SU-DHL-6 (cell line): ENCODE results near the gene GMDS.

Experiments used
- H2AFZ ChIP-seq: fragments of 200-600 bp; sonication (generic); 2 replicates; pipeline ENCODE4 v1.6.1; 2014; ENCODE audit warnings: low read depth, mild to moderate bottlenecking, moderate library complexity, mixed read lengths, antibody characterized with exemption, low read length; ENCODE audit not compliant: severe bottlenecking
- H3F3A ChIP-seq: fragments of 200-600 bp; shearing (Covaris generic); 2 replicates; pipeline ENCODE4 v1.6.0; 2016; ENCODE audit warnings: antibody characterized with exemption, mild to moderate bottlenecking; ENCODE audit not compliant: insufficient read depth
- H3K27ac ChIP-seq: fragments of 200-600 bp; sonication (generic); 2 replicates; pipeline ENCODE4 v1.5.1; 2016; ENCODE audit warnings: low read depth, mild to moderate bottlenecking, low read length, moderate library complexity, mixed read lengths
- H3K27me3 ChIP-seq: fragments of 200-600 bp; sonication (generic), shearing (Covaris generic); 2 replicates; pipeline ENCODE4 v1.6.0; 2014; ENCODE audit warnings: mild to moderate bottlenecking, low read length
- H3K36me3 ChIP-seq: fragments of 200-600 bp; sonication (generic); 2 replicates; pipeline ENCODE4 v1.6.1; 2014; ENCODE audit warnings: mild to moderate bottlenecking, low read length, mixed read lengths
- H3K4me2 ChIP-seq: fragments of 300-600, 200-600 bp; shearing (Covaris generic), sonication (generic); 2 replicates; pipeline ENCODE4 v1.6.0; 2014; ENCODE audit warnings: low read length, low read depth, mild to moderate bottlenecking; ENCODE audit not compliant: poor library complexity, severe bottlenecking
- H3K4me3 ChIP-seq: fragments of 200-600 bp; sonication (generic); 2 replicates; pipeline ENCODE4 v1.5.1; 2014; ENCODE audit warnings: antibody characterized with exemption, low read length, mild to moderate bottlenecking, mixed read lengths; ENCODE audit not compliant: insufficient read depth, poor library complexity, severe bottlenecking
- H3K79me2 ChIP-seq: fragments of 200-600 bp; sonication (generic); 2 replicates; pipeline ENCODE4 v1.6.1; 2014; ENCODE audit warnings: mild to moderate bottlenecking, low read length, moderate library complexity; ENCODE audit not compliant: insufficient read depth
- H3K9ac ChIP-seq: fragments of 200-600 bp; sonication (generic); 2 replicates; pipeline ENCODE4 v1.7.0; 2014; ENCODE audit warnings: mild to moderate bottlenecking, low read length
- H3K9me2 ChIP-seq: fragments of 200-600 bp; sonication (generic); replicated peaks from 2 replicates; pipeline ENCODE4 v1.6.1; 2014; ENCODE audit warnings: low read length; ENCODE audit not compliant: insufficient read depth
- H3K9me3 ChIP-seq: fragments of 200-600 bp; sonication (generic); 2 replicates; pipeline ENCODE4 v1.6.1; 2014; ENCODE audit warnings: low read length, mixed read lengths; ENCODE audit not compliant: insufficient read depth
- H4K20me1 ChIP-seq: fragments of 200-600 bp; sonication (generic); 2 replicates; pipeline ENCODE4 v1.6.1; 2014; ENCODE audit warnings: low read depth, mild to moderate bottlenecking, antibody characterized with exemption, low read length, moderate library complexity, mixed read lengths
- CTCF ChIP-seq: fragments of 200-600 bp; sonication (generic); IDR thresholded peaks from one replicate; pipeline ENCODE4 v1.5.1; 2017; ENCODE audit warnings: antibody characterized with exemption, mild to moderate bottlenecking, low read length, moderate library complexity; ENCODE audit not compliant: insufficient read depth, poor library complexity, severe bottlenecking
- EZH2phosphoT487 ChIP-seq: fragments of 200-600 bp; sonication (generic), shearing (Covaris generic); conservative IDR thresholded peaks from 2 replicates; pipeline ENCODE4 v1.6.1; 2018; ENCODE audit warnings: mild to moderate bottlenecking, antibody characterized with exemption, low read length, moderate library complexity, mixed read lengths

The GMDS gene

GRCh38 chr6:1821513-1822183 is 423.8 kb downstream of the GMDS start:
- no peak for TF ChIP-seq CTCF
- no peak for TF ChIP-seq EZH2phosphoT487
- Histone ChIP-seq H3K27ac (no peak overlapping the region), H3F3A (no peaks in the 10 kb centered on the region), H3K9me2 (no peaks in the 10 kb centered on the region), H3K27me3 (no peaks in the 10 kb centered on the region), H3K4me3 (no peak overlapping the region), H3K9ac (no peak overlapping the region), H3K4me2 (no peak overlapping the region), H3K79me2 (no peaks in the 10 kb centered on the region), H2AFZ (no peak overlapping the region), H4K20me1 (no peaks in the 10 kb centered on the region), H3K9me3 (no peaks in the 10 kb centered on the region), H3K36me3 (no peaks in the 10 kb centered on the region)

- H3K27ac ChIP-seq, result no peak overlapping the region
- H4K20me1 ChIP-seq, result no peaks in the 10 kb centered on the region
- H3K9me3 ChIP-seq, result no peaks in the 10 kb centered on the region
- no peaks in the 10 kb centered on the region for H3K79me2 ChIP-seq
- no peak overlapping the region for H2AFZ ChIP-seq
- H3F3A ChIP-seq, result no peaks in the 10 kb centered on the region
- H3K4me3 ChIP-seq, result no peak overlapping the region
- H3K4me2 ChIP-seq, result no peak overlapping the region
- no peak overlapping the region for H3K9ac ChIP-seq
- H3K36me3 ChIP-seq, result no peaks in the 10 kb centered on the region
- no peaks in the 10 kb centered on the region for H3K27me3 ChIP-seq
- H3K9me2 ChIP-seq, result no peaks in the 10 kb centered on the region
- TF ChIP-seq CTCF, result no peak
- no peak for TF ChIP-seq EZH2phosphoT487
These were observed 424.3 kb downstream of the GMDS start for GRCh38 chr6:1821164-1821512.

- Histone ChIP-seq H3K4me3 (no peak overlapping the region), H3K9ac (no peak overlapping the region), H2AFZ (no peak overlapping the region), H3K79me2 (no peaks in the 10 kb centered on the region), H3F3A (no peaks in the 10 kb centered on the region), H3K36me3 (no peaks in the 10 kb centered on the region), H3K27ac (no peak overlapping the region), H4K20me1 (no peaks in the 10 kb centered on the region), H3K9me3 (no peaks in the 10 kb centered on the region), H3K4me2 (no peak overlapping the region), H3K9me2 (no peaks in the 10 kb centered on the region), H3K27me3 (no peaks in the 10 kb centered on the region)
- TF ChIP-seq CTCF (no peak), EZH2phosphoT487 (no peak)
These were observed 424.7 kb downstream of the GMDS start for GRCh38 chr6:1820714-1821113.
